Measurements from ENCODE around the gene ILF3. TPM values are rescaled to one million over a fixed set of nuclear protein-coding genes. Genes with fewer than 3 reads are reported as not detected.

ILF3 gene
- total RNA-seq, 1 experiment from 2014 or later: 365 TPM

- Histone ChIP-seq H3K27me3 (ENCODE audit: control insufficient read depth, insufficient read depth, low read length) (no peaks in the 10 kb centered on the region), H3K4me1 (ENCODE audit: control insufficient read depth, insufficient read depth, low read length) (peaks cover 3% of the 10 kb centered on the region; the same call in 1 of the 2 replicates), H3K36me3 (ENCODE audit: control insufficient read depth, insufficient read depth, low read length) (peaks cover 2% of the 10 kb centered on the region; the same call in 1 of the 2 replicates), H3K9me3 (ENCODE audit: control insufficient read depth, insufficient read depth, low read depth, low read length) (no peaks in the 10 kb centered on the region), H3K4me3 (ENCODE audit: low read depth in 2 of 2, low read length in 2 of 2) (peak overlapping the region; percentile 76 to 78), H3K27ac (ENCODE audit: low read length) (peak overlapping the region; percentile 80)
- ATAC-seq (peak; percentile 52), DNase-seq (ENCODE audit: low read depth, low spot score) (no peak)
- intact Hi-C loops (cut with micrococcal nuclease; ENCODE audit: unreplicated experiment) (loop anchor here (10.0 kb wide), 1 partner anchor 146 kb away; no protein-coding TSS in a partner anchor), in situ Hi-C loops (cut with HindIII; ENCODE audit: low pct_unique_long_range_greater_than_20kb, low sequenced_read_pairs) (no loop called here)
- no peak for TF ChIP-seq REST (IDR thresholded peaks at IDR 0.05; ENCODE audit: insufficient read depth in 1 of 2, low read depth in 2 of 2, low read length in 1 of 2)
- TF ChIP-seq, protein P1, sequence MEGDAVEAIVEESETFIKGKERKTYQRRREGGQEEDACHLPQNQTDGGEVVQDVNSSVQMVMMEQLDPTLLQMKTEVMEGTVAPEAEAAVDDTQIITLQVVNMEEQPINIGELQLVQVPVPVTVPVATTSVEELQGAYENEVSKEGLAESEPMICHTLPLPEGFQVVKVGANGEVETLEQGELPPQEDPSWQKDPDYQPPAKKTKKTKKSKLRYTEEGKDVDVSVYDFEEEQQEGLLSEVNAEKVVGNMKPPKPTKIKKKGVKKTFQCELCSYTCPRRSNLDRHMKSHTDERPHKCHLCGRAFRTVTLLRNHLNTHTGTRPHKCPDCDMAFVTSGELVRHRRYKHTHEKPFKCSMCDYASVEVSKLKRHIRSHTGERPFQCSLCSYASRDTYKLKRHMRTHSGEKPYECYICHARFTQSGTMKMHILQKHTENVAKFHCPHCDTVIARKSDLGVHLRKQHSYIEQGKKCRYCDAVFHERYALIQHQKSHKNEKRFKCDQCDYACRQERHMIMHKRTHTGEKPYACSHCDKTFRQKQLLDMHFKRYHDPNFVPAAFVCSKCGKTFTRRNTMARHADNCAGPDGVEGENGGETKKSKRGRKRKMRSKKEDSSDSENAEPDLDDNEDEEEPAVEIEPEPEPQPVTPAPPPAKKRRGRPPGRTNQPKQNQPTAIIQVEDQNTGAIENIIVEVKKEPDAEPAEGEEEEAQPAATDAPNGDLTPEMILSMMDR (IDR thresholded peaks at IDR 0.05): no peak
- no peak for TF ChIP-seq POLR2AphosphoS5 (IDR thresholded peaks at IDR 0.05; ENCODE audit: low read depth, low read length)
- TF ChIP-seq SIN3A (IDR thresholded peaks at IDR 0.05; ENCODE audit: borderline replicate concordance, insufficient read depth, low read depth, low read length): no peak
- TF ChIP-seq TCF7L2 (IDR thresholded peaks at IDR 0.05; ENCODE audit: low read depth, low read length): no peak
- ChIA-PET CTCF (interaction anchor here (0.5 to 1.4 kb wide), 6 partner anchors 17 to 298 kb away, joined by 3 to 9 read pairs (median 4); partner anchors contain the start of gene QTRT1), POLR2A (interaction anchor here (0.5 kb wide), 1 partner anchor 126 kb away, joined by 4 read pairs; no protein-coding TSS in a partner anchor)
- no TSS peak for BruUV-seq (replicated peaks)
These were observed 64.4 kb downstream of the ILF3 start for GRCh38 chr19:10718205-10719196.

- ATAC-seq (no peak), DNase-seq (ENCODE audit: low read depth, low spot score) (no peak)
- ChIA-PET POLR2A (no interaction called here), CTCF (interaction anchor here (0.6 kb wide), 1 partner anchor 200 kb away, joined by 7 read pairs; no protein-coding TSS in a partner anchor)
- peaks cover 3% of the 10 kb centered on the region; the same call in 1 of the 2 replicates for H3K4me1 ChIP-seq (ENCODE audit: control insufficient read depth, insufficient read depth, low read length)
- H3K27ac ChIP-seq (ENCODE audit: low read length): peak overlapping the region; percentile 80; the same call in 1 of the 2 replicates
- H3K4me3 ChIP-seq (ENCODE audit: low read depth in 2 of 2, low read length in 2 of 2): peak overlapping the region; percentile 76 to 78
- no peaks in the 10 kb centered on the region for H3K9me3 ChIP-seq (ENCODE audit: control insufficient read depth, insufficient read depth, low read depth, low read length)
- H3K36me3 ChIP-seq (ENCODE audit: control insufficient read depth, insufficient read depth, low read length): peaks cover 2% of the 10 kb centered on the region; the same call in 1 of the 2 replicates
- intact Hi-C loops (cut with micrococcal nuclease; ENCODE audit: unreplicated experiment) (loop anchor here (10.0 kb wide), 1 partner anchor 145 kb away; no protein-coding TSS in a partner anchor), in situ Hi-C loops (cut with HindIII; ENCODE audit: low pct_unique_long_range_greater_than_20kb, low sequenced_read_pairs) (no loop called here)
- no peaks in the 10 kb centered on the region for H3K27me3 ChIP-seq (ENCODE audit: control insufficient read depth, insufficient read depth, low read length)
- TF ChIP-seq POLR2AphosphoS5 (IDR thresholded peaks at IDR 0.05; ENCODE audit: low read depth, low read length) (no peak), REST (IDR thresholded peaks at IDR 0.05; ENCODE audit: insufficient read depth in 1 of 2, low read depth in 2 of 2, low read length in 1 of 2) (no peak), TCF7L2 (IDR thresholded peaks at IDR 0.05; ENCODE audit: low read depth, low read length) (no peak)
- BruUV-seq (replicated peaks): TSS peak; percentile 62
These were observed 65.4 kb downstream of the ILF3 start for GRCh38 chr19:10719466-10719961.
